HG03565 (cell line): ENCODE results near the gene PRRG2.

Source experiments
- ATAC-seq: cut with Tn5 transposase; IDR thresholded peaks from one replicate; pipeline ENCODE4 v1.9.1; 2021; ENCODE audit warnings: mild to moderate bottlenecking, moderate library complexity; ENCODE audit not compliant: unreplicated experiment

PRRG2 gene

GRCh38 chr19:49636233-49636932 lies 55.3 kb downstream of the PRRG2 start:
- no peak for ATAC-seq

- no peak for ATAC-seq
Observed at GRCh38 chr19:49637821-49638738, 57.0 kb downstream of the PRRG2 start.

GRCh38 chr19:49639401-49640112 lies 58.4 kb downstream of the PRRG2 start:
- no peak for ATAC-seq

- ATAC-seq, result peak; percentile 60
Observed at GRCh38 chr19:49640113-49640898, 59.2 kb downstream of the PRRG2 start, which contains the start of gene RRAS. Gene RRAS, minus strand, starts transcription at chr19:49640143. Its CDS starts 45 bp downstream, at chr19:49640098.
